HG03159 (cell line): ENCODE data around the gene SOX11.

Source experiments
- ATAC-seq: cut with Tn5 transposase; IDR thresholded peaks from one replicate; pipeline ENCODE4 v1.9.1; 2021; ENCODE audit warnings: mild to moderate bottlenecking, moderate library complexity; ENCODE audit not compliant: unreplicated experiment

The SOX11 gene

DNA sequence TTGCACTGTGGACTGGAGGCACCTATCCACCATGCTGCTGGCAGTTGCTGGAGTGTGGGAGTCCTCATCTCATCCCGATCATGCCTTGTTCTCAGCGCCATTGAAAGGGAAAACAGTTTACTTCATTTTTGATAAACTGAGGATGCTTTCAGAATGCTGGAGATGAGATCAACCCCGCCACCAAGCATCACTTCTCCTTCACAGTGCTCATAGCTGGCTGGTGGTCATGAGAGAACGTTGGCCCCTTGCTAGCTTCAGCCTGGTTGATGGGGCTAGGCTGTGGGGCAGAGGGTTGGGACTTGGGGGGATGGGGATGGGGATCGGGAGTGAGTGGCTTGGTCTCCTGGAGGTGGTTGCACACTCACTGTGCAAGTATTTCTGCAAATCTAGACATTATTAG is 30.1 kb downstream of the SOX11 start:
- no peak for ATAC-seq

DNA sequence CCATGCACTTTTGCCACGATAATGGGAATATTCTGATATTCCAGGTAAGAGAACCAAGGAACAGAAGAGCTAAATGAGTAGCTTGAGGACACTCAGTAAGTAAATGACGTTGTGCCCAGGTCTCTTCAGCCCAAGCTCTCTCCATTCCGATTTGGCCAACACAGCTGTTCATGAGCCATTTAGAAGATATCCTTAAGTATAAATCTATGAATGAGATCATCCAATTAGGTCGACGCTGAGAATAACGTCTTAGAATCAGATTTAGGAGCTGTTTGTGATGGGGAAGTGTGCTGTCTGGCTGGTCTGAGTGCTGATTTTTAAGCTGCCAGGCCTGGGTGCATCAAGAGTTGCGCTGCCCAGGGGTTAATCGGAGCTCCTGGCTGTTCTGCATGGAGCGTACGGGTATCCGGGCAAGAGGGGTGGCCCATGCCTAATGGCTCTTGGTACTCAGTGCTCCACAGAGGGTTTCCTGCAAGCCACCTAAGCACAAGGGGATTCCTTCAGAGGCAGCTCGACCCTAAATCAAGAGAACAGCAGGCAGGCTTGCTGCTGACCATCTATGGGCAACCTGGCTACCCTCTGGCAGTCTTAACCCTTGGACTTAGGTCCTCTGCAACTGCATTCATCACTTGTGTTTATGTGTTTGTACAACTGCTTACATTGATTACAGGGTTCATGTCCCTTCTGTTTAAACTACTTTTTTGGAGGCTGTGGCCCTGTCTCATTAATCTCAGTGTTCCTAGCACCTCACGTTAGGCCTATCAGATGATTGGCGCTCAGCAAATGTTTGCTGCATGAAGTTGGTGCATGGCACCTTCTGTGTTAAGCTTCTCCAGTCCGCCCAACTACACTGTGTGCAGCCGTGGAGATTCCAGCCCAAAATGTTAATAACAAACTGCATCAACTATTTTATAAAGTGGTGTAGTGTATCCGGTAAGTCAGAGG is 31.9 kb downstream of the SOX11 start:
- no peak for ATAC-seq

DNA sequence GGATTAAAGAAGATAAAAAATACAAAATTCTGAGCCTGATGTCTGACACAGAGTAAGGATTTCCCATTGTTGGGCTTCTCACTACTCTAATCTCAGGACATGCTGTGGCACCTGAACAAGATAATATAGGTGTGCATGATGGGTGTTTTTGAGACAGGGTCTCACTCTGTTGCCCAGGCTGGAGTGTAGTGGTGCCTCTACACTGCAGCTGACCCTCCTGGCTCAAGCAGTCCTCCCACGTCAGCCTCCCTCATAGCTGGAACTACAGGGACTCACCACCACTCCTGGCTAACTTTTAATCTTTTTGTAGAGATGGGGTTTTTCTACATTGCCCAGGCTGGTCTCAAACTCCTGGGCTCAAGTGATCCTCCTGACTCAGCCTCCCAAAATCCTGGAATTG is 32.9 kb downstream of the SOX11 start:
- ATAC-seq, result no peak

DNA sequence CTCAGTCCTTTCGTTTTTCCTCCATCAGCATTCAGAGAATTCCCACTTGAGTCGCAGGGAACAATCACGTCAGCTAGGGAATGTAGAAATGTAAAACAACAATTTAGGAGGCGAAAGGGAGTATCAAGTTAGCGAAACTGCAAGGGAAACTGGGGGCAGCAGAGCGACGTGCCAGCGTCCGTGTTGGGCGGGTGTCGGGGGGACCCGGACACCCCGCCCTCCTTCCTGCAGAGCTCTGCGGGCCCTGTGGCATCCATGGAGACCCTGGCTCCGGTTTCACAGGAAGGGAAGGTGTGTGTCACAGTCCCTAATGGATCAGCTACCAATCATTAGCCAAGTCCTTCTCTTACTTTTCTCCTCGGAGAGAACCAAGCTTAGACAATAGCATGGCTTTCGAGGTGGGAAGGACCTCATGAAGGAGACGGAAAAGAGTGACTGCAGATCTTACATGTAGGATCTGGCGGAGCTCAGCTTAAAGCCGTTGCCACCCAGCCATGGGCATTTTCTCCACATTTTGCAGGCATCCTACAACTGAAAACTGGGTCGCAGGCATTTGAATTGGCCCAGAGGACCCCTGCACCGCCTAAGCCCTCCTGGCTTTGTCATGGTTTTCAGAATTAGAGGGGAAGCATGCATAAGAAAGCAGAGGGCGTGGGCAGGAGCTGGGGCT is 33.7 kb downstream of the SOX11 start:
- no peak for ATAC-seq

DNA sequence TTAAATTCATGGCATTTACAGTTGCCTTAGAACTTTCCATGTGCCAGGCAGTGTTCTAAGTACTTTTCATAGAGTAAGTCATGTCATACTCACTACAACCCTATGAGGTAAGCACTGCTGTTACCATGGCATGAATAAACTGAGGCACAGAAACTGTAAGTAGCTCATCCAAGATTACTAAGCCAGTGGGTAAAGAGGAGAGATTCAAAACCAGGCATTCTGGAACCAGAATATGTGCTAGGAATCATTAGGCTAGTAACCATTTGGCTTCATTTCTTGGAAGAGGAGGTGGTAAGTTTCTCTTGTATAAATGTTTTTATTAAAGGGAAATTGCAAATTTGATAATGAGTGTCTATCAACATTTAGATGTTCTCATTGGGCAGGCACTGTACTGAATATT is 35.1 kb downstream of the SOX11 start:
- no peak for ATAC-seq

DNA sequence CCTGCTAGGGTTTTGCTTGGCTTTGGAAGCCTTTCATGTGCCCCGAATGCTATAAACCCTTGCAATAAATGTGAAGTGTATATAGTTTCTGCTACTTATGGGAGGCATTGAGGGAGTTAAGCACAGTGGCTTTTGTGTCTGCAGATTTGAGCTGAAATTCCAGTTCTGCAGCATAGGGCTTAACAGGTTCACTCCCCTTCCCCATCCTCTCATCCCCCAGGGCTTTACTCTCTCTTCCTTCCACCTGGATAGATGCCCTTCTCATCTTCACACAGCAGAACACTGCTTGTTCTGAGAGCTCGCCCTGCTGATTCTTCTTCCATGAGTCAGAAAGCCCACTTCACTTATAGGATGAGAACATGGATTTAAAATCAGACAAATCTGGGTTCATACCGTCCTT is 37.2 kb downstream of the SOX11 start:
- no peak for ATAC-seq

DNA sequence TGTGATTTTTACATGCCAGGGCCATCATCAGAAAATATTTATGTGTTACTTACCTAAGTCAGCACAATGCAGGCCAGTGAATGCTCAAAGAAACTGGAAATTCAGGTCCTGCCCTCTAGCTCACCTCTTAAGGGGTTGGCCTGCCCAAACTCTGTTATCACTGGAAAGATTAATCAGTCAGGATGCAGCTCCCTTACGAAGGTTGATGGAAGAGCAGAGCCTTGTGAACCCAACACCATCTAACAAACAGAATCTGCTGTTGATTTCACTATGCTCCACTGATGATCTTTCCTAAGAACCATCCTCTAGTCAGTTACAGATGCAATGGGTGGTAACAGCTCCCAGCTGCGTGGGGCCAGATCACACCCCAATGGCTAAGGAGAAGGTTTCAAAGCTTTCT is 38.2 kb downstream of the SOX11 start:
- ATAC-seq, result no peak

DNA sequence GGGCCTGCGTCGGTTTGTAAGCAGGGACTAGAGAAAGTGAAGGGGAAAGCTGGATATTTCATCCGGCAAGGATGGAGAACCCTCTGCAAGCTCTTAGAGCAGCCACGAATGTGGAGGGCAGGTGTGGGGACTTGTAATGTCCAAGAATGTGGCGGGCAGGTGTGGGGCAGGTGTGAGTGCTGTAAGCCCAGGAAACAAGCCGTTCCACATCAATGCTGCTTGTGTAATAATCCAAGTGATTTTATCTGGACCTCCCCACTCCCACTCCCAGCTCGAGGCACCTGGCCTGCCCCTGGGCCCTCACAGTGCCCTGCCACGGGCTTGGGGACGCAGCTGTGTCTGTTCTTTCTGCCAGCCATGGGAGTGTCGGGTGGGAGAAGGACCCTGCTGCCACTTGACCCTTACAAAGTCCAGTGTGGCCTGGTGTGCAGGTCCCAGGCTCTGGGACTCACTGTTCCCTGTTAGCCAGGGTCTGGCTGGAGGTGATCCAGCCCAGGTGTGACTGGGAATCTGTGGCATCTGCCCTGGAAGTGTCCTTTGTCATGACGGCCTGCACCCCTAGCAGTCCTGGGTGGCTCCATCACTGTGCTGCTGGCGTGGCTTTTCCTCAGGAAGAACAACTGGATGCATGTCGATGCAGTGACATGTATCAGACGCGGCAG is 42.8 kb downstream of the SOX11 start:
- no peak for ATAC-seq

DNA sequence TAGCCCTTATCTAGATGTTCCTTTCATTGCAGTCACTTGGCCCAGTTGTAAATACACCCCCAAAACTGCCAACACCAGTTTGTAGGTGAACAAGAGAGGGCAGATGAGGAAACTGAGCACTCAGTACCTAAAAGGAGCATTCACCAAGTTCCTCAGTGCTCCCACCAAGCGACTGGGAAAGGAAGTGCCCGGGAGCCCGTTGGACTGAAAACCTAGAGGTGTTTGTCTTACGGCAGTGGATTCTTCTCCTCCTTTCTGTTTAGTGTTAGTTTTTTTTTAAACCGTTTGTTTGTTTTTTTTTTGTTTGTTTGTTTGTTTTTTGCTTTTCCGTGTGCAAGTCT is 43.3 kb downstream of the SOX11 start:
- ATAC-seq, result no peak

DNA sequence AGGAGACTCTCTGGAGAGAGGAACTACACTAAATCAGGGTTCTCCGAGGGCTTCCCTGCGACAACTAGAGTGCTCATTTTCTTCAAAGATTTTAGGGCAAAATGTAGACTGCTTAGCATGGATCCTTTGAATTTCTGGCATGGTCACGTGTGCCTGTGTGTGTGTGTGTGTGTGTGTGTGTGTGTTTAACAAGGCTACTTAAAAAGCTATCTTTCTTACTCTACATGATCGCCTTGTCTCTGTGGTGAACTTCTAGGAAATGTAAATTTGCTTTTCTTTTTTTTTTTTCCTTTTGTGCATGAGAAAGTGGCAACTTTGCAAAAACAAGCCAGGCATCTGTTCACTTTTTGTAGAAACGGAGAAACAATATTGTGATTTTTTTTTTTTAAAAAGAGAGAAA is 43.9 kb downstream of the SOX11 start:
- ATAC-seq, result no peak

DNA sequence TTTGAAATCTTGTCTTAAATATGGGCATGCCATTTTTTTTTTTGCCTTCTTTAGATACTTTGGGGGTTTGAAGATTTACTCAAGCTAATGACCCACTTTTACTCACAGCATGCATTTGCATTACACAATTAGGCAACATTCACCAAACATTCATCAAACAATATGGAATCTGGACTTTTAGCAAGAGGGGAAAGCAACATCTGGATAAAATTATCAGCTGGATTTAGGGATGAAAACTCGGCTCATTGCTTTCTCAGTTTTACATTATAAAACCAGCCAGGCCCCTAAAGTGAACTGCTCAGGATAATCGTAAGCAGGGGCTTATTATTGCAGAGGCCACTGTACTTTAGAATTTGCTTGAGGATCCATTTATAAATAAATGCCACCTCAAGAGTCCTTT is 44.7 kb downstream of the SOX11 start:
- no peak for ATAC-seq

DNA sequence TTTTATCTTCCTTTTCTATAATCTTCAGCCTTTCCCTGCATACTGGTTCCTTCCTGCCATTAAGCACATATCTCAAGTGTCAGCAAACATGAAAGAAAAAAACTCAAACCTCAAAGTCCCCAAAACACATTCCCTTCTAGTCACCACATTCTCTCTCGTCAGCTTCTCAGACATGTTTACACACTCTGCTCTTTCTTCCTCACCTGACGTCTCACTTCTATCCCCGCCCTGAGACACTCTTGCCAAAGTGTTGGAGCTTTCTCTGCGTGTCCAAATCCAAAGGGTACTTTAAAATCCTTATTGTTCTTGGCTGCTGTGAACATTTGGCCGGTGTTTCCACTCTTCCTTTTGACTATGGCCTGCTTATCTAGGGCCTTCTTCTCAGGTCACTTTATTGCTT is 47.9 kb downstream of the SOX11 start:
- no peak for ATAC-seq

DNA sequence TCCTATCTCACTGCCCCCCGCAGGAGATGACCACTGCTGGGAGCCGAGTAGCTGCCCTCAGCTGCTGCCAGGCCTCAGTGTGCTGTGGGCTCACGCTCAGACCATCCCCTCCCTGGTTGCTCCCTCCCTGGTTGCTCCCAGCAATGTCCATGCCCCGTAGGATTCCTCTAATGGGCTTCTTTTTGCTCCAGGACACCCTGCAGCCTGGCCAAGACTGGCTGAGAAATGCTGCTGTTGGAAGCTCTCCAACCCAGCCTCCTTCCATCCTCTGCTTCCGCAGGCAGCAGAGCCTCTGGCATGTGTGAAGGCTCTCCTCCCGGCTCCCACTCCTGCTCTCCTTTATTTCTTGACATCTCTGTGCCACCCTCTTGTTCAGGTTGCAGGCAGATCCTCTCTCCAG is 48.6 kb downstream of the SOX11 start:
- ATAC-seq, result no peak

DNA sequence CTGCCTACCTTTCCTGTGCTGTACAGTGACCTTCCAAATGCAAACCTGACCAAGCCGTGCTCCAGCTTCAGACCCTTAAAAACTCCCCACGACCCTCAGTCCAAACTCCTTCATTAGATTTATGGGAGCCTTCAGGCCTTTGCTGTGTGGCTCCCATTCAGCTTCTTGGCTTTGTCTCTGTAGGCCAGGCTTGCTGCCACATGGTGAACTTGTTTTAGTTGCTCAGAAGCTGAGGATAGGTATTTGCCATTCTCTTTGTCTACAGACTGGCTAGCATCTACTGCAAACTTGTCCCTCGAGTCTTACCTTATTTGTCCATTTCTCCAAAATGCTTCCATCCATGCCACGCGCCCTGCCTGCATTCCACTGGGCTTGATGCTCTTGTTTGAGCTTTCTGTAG is 49.1 kb downstream of the SOX11 start:
- no peak for ATAC-seq

DNA sequence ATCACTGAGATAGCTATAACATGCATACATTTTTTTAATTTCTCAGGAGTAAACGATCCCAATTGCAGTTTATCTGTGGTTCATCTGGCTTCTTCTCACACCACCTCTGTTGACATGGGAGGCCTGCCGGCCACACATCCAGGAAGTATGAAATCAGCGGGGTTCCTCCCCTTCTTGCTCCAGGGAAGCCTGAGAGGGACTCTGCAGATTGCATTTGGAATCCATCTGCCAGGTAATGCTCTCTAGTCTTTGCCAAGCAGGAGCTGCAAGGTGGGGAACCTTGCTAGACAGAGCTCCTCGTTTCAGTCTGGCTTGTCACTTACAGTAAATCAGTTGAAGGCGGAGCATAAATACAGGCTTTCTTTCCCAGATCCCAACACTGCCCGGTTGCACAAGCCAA is 49.9 kb downstream of the SOX11 start:
- ATAC-seq, result no peak

DNA sequence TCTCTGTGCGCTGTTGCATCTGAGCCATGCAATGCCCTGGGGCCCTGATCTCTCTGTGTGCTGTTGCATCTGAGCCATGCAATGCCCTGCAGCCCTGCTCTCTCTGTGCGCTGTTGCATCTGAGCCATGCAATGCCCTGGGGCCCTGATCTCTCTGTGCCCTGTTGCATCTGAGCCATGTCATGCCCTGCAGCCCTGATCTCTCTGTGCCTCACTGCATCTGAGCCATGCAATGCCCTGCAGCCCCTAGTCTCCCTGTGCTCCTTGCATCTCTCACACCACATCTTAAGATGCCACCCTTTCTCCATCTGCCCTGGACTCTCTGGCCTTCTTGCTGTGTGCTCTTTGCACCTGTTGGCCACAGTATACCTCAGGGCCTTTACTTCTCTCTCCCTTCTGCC is 56.2 kb downstream of the SOX11 start:
- no peak for ATAC-seq

DNA sequence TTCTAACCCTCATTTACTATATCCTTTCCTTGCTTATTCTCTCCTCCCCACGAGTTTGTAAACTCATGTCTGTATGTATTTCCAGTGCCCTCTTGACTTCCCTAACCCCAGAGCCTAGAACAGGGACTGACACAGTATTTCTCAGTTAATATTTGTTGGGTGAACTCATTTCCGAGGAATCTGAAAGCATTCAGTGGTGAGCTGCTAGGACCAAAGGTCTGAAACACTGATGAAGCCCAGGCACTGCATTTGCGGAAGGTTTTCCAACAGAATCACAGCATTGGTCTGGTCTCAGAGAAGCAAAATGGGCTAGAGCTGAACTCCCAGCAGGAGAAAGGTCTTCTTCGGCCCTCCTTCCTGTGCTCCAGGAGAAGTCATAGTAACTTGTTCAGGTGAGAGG is 56.8 kb downstream of the SOX11 start:
- ATAC-seq, result no peak

DNA sequence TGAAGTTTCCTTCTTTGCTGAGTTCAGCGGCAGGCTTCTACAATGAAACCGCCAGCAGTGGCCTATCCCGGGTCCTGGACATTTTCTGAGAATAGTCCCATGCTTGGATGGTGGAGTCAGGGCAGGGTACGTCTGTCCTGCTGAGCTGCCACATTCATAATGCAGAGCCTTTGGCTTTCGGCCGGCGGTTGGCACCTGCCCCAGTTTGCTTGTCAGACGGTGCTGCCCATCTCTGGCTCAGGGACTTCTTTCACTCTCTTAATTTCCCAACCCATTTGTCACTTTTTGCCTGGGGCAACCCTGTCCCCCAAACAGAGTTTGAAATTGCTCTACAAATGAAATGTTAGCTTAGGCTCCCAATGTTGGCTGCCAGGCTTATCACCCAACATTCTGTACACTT is 57.2 kb downstream of the SOX11 start:
- ATAC-seq, result no peak
